NCI-H1417 treated with DMSO at 0.1 percent for 48 hours (cell line): ENCODE results near the gene ITGA2.

Experiments
- DNase-seq: peaks from one replicate; lab custom pipeline; 2025; lab: John Stamatoyannopoulos, UW

The ITGA2 gene

GRCh38 chr5:52988335-52989024 is 672 bp upstream of the ITGA2 start:
- DNase-seq, result no peak

GRCh38 chr5:52989781-52990527 is 802 bp downstream of the ITGA2 start:
- DNase-seq, result no peak

GRCh38 chr5:52990528-52990925 is 1.4 kb downstream of the ITGA2 start:
- no peak for DNase-seq

- DNase-seq, result no peak
Measured at GRCh38 chr5:52993367-52993766, 4.2 kb downstream of the ITGA2 start.

GRCh38 chr5:52994266-52994665 is 5.1 kb downstream of the ITGA2 start:
- DNase-seq, result no peak

- no peak for DNase-seq
Measured at GRCh38 chr5:52995095-52995494, 5.9 kb downstream of the ITGA2 start.

GRCh38 chr5:52995914-52996313 is 6.8 kb downstream of the ITGA2 start:
- DNase-seq, result no peak

- no peak for DNase-seq
Measured at GRCh38 chr5:52996979-52997378, 7.8 kb downstream of the ITGA2 start.

- DNase-seq, result no peak
Measured at GRCh38 chr5:52997424-52997823, 8.3 kb downstream of the ITGA2 start.

GRCh38 chr5:52998552-52999313 is 9.6 kb downstream of the ITGA2 start:
- no peak for DNase-seq

GRCh38 chr5:52999344-52999949 is 10.3 kb downstream of the ITGA2 start:
- no peak for DNase-seq

GRCh38 chr5:53001541-53001940 is 12.4 kb downstream of the ITGA2 start:
- DNase-seq, result no peak

- DNase-seq, result no peak
Measured at GRCh38 chr5:53002491-53002890, 13.3 kb downstream of the ITGA2 start.

GRCh38 chr5:53003144-53003543 is 14.0 kb downstream of the ITGA2 start:
- no peak for DNase-seq

GRCh38 chr5:53006911-53007890 is 18.0 kb downstream of the ITGA2 start:
- no peak for DNase-seq

GRCh38 chr5:53008751-53009150 is 19.6 kb downstream of the ITGA2 start:
- DNase-seq, result no peak

- no peak for DNase-seq
Measured at GRCh38 chr5:53009816-53010215, 20.7 kb downstream of the ITGA2 start.

GRCh38 chr5:53010814-53011213 is 21.7 kb downstream of the ITGA2 start:
- no peak for DNase-seq

GRCh38 chr5:53011233-53011632 is 22.1 kb downstream of the ITGA2 start:
- no peak for DNase-seq

GRCh38 chr5:53013857-53014256 is 24.7 kb downstream of the ITGA2 start:
- DNase-seq, result no peak

- DNase-seq, result no peak
Measured at GRCh38 chr5:53017383-53017782, 28.2 kb downstream of the ITGA2 start.
